Activated CD8-positive, alpha-beta memory T cell treated with anti-CD3 and anti-CD28 coated beads for 36 hours (primary cell): ENCODE data around the gene AOX1. TPM values are rescaled to one million over a fixed set of nuclear protein-coding genes. Genes with fewer than 3 reads are reported as not detected.
"Not testable (repeated sequence)": the region's sequence is repeated elsewhere in the genome, so short reads cannot be mapped to it uniquely, and the experiment has no call there.

Source experiments
- CTCF ChIA-PET: fragments of 350-600 bp; sonication (Branson Sonifier 250); formaldehyde crosslinking; loops from one replicate; lab custom pipeline; 2021; ENCODE audit warnings: antibody characterized with exemption; lab: Charles Lee
- POLR2A ChIA-PET: fragments of 350-600 bp; sonication (Branson Sonifier 250); formaldehyde crosslinking; loops from one replicate; lab custom pipeline; 2021; ENCODE audit warnings: antibody characterized with exemption; lab: Charles Lee
- total RNA-seq, 2 experiments: library from RNA; stranded (reverse); gene quantifications; one replicate each; pipeline ENCODE4 v1.2.3, GENCODE V29; 2021

AOX1 gene
- total RNA-seq, 2 experiments from 2014 or later: not detected

DNA sequence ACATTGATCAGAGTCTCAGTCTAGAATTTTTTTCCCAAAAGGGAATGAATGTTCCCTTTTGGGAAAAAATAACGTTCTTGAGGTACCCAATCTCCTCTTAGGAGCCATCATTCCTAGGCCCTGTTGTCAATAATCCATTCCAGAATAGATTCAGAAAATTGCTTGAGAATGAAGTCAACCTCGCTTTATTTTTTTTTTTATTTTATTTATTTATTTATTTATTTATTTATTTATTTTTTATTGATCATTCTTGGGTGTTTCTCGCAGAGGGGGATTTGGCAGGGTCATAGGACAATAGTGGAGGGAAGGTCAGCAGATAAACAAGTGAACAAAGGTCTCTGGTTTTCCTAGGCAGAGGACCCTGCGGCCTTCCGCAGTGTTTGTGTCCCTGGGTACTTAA lies 96.6 kb downstream of the AOX1 start:
- CTCF ChIA-PET, POLR2A ChIA-PET: not testable (repeated sequence)

GRCh38 chr2:200687922-200688920 lies 102.4 kb downstream of the AOX1 start:
- POLR2A ChIA-PET: no interaction called here

DNA sequence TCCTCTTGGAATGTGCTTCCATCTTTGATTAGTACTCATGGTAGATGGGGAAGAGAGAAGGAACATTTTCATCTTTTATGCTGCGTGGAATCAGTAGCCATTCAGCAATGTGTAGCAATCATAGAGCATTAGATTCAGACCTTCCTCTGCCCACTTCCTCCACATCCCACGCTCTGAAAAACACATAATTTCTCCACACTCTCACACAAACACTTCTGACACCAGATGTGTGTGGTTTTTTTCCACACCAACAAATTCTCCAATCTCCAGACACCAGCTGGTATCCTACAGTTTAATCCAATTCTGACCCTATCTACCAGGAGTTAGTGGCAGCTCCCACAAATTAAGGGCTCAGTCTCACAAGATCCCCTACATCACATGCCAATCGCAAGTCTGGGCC lies 103.3 kb downstream of the AOX1 start:
- ChIA-PET POLR2A (no interaction called here), CTCF (no interaction called here)

More at GRCh38 chr2:200687922-200688920, 102.4 kb downstream of the AOX1 start:
- CTCF ChIA-PET: no interaction called here

DNA sequence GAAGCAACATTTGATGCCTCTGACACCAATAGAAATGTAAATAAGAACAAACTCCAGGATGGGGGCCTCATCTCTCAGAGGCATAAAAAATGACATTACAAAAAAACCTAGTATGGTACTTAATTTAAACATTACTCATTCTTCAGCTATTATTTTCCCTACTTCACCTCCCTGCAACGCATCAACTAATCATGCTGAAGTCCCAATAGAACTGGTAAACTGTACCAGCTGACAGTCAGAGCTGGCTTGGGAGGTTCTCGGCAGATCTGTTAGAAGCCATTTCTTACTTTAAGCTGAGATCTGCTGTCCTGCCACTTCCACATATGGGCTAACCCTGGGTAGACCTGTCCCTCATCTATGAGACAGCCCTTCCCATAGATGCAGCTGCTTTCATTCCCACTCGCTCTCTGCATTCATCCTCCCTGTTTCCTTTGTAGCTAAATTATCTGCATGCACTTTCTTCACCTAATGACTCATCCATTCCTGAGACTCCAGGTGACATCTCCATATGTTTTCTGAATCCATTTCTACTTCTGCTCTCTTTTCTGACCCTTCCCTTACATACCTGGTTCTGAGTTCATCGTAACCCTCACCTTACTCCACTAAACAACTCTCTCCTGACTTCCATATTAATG lies 108.1 kb downstream of the AOX1 start:
- CTCF ChIA-PET: no interaction called here
- POLR2A ChIA-PET: no interaction called here

DNA sequence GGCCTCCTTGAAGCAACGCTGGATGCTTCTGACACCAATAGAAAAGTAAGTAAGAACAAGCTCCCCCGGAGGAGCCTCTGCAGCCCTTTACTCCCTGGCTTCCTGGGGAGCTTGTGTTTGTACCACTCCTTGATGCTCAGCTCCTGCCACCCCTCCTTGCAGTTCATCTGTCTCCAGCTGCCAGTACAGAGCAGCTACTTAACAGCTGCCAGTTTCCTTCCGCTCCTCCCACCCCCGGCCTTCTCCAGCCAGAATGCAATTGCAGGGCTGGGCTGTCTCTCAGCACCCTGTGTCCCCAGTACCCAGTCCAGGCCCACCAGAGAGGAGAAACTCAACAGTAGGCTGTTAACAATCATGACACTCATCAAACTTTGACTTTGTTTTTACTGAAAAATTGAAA lies 109.4 kb downstream of the AOX1 start:
- ChIA-PET POLR2A (no interaction called here), CTCF (no interaction called here)

GRCh38 chr2:200695601-200696000 lies 109.8 kb downstream of the AOX1 start:
- POLR2A ChIA-PET: no interaction called here
- CTCF ChIA-PET: no interaction called here

DNA sequence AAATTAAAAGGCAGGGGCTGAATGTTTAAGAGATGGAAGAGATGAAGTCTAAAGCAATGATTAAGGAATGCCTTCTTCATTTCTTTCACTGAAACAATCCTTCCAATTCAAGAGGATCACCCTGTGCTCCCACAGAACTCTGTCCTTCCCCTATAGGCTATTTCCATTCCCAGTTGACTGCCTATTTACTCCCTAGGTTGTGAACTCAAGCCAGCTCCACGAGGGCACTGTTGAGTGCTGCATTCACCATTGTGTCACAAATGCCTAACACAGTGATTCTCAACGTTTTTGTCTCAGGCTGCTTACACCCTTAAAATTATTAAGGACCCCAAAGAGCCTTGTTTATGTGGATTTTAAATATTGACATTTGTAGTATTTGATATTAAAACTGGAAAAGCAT lies 112.4 kb downstream of the AOX1 start:
- POLR2A ChIA-PET: no interaction called here
- CTCF ChIA-PET: no interaction called here

- CTCF ChIA-PET: interaction anchor here (1.3 kb wide), 1 partner anchor 11 kb away, joined by 4 read pairs; no protein-coding TSS in a partner anchor
- POLR2A ChIA-PET: interaction anchor here (0.6 kb wide), 1 partner anchor 14 kb away, joined by 5 read pairs; no protein-coding TSS in a partner anchor
These were observed 113.5 kb downstream of the AOX1 start for GRCh38 chr2:200699310-200699709.

DNA sequence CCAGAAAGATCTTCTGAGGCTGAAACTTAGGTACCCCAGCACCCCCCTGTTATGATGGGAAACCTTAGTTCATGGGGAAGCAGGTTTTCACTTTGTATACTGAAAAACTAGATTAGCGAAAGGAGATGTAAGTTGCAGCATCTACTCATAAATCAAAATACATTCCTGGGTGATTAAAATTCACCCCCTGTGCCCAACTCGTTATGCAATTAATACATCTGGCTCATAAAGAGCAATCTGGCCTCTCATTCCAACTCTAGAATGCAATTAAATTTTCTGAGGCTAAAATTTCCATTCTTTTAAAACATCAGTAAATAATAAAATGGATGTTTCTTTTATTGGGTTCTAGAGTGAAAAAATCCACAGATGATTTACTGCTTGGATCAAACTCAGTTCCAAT lies 115.0 kb downstream of the AOX1 start:
- POLR2A ChIA-PET: no interaction called here

GRCh38 chr2:200702044-200702443 lies 116.2 kb downstream of the AOX1 start:
- ChIA-PET POLR2A (no interaction called here), CTCF (interaction anchor here (2.6 kb wide), 1 partner anchor 124 kb away, joined by 8 read pairs; no protein-coding TSS in a partner anchor)

More for the DNA sequence above, 115.0 kb downstream of the AOX1 start:
- CTCF ChIA-PET: no interaction called here

GRCh38 chr2:200702646-200703118 lies 116.9 kb downstream of the AOX1 start:
- POLR2A ChIA-PET: interaction anchor here (1.4 kb wide), 1 partner anchor 161 kb away, joined by 7 read pairs; the partner anchor contains the start of gene CLK1
- CTCF ChIA-PET: interaction anchor here (1.2 to 2.6 kb wide), 3 partner anchors 11 to 124 kb away, joined by 3 to 9 read pairs (median 8); no protein-coding TSS in a partner anchor

- POLR2A ChIA-PET: interaction anchor here (1.4 to 2.5 kb wide), 2 partner anchors 10 to 161 kb away, joined by 7 to 11 read pairs; partner anchors contain the start of gene CLK1
- CTCF ChIA-PET: interaction anchor here (0.7 to 2.6 kb wide), 5 partner anchors 10 to 186 kb away, joined by 3 to 9 read pairs (median 3); partner anchors contain the start of gene NIF3L1
These were observed 117.5 kb downstream of the AOX1 start for GRCh38 chr2:200703127-200703925.

DNA sequence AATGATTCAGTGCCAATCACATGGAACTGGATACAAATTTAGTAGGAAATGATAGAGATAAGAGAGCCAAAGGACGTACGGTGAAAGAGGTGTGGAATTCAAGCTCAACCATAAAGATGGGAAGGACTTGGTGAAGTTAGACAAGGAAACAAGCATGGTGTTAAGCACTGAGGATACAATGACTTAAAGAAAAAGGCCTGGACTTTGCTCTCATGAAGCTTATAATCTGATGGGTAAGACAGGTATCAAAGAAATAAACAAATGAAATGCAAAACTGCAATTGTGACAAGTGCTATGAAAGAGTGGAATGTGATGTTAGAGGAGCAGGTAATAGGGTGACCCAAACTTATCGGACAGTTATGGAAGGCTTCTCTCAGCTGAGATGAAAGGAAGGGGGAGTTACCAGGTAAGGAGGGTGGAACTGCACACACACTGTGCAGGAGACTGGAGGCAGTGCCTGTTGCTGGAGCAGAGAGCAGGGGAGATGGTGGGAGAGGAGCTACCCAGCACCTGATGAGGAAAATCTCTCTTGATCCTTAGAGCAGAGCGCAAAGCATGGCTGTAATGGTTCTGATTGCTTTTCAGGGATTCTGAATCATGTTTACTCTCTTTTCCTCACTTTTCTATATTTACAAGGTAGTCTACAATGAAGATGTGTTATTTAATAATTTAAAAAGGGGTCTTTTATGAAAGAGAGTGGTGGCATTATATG lies 118.3 kb downstream of the AOX1 start:
- ChIA-PET POLR2A (interaction anchor here (1.4 to 2.5 kb wide), 2 partner anchors 9 to 160 kb away, joined by 7 to 11 read pairs; partner anchors contain the start of gene CLK1), CTCF (interaction anchor here (0.7 to 2.6 kb wide), 5 partner anchors 9 to 185 kb away, joined by 3 to 9 read pairs (median 3); partner anchors contain the start of gene NIF3L1)

GRCh38 chr2:200705305-200706041 lies 119.7 kb downstream of the AOX1 start:
- POLR2A ChIA-PET: interaction anchor here (2.5 kb wide), 1 partner anchor 7 kb away, joined by 11 read pairs; no protein-coding TSS in a partner anchor
- CTCF ChIA-PET: interaction anchor here (0.6 kb wide), 1 partner anchor 88 kb away, joined by 3 read pairs; no protein-coding TSS in a partner anchor

DNA sequence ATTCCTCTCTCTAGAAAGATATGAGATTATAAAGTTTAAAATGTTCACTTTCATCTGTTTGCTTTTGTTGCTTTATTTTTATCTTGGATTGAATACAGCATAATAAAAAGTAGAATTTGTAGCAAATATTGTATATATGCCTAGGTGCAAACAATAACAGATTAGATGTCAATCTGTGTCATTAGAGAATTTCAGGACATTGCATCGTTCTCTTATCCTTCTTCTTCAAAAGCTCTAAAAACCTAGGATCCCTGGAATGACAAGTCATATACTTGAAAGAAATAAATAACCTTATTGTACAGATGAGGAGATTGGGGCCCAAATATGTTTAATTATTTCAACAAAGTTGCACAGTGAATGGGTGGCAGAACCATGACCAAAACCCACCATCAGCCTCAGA lies 123.1 kb downstream of the AOX1 start:
- ChIA-PET CTCF (no interaction called here), POLR2A (no interaction called here)

DNA sequence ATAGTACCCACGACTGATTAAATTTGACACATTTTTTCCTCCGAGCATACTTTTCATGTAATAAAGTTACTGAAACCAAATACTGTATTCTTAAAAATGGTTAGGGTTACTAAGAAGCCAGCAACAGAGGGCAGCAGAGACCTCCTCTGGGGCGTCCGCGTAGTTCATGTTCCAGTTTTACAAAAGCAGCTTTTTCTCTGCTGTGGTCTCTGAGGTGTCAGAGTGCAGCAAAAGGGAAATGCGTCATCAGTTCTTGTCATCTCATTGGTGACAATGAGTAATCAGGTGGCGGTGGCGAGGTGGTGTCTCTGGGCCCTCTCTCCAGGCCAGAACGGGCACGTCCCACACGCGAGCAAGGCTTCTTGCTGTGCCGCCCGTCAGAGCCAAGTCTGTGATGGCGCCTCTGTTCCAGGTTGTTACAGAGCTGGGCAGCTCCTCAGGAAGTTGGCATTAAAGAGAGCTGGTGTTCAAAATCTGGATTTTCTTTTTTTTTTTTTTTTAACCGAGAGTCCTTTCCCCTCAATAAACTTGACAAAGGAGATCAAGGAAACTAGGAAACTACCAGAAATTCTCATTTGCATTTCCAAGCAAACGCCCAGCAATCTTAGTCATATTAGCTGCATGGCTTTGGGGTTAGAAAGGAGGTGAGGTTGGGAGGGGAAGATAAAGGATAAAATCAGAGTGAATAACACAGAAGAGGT lies 127.3 kb downstream of the AOX1 start:
- ChIA-PET POLR2A (interaction anchor here (0.6 to 2.7 kb wide), 14 partner anchors 9 to 740 kb away, joined by 3 to 18 read pairs (median 4); partner anchors contain the start of genes BZW1, CFLAR and CLK1), CTCF (interaction anchor here (0.8 to 1.8 kb wide), 8 partner anchors 10 to 151 kb away, joined by 3 to 9 read pairs (median 3); partner anchors contain the start of genes BZW1 and CLK1)
